ENCODE data around the gene SSTR1. TPM values are rescaled to one million over a fixed set of nuclear protein-coding genes. Genes with fewer than 3 reads are reported as not detected.
"Not testable (repeated sequence)": the region's sequence is repeated elsewhere in the genome, so short reads cannot be mapped to it uniquely, and the experiment has no call there.

The SSTR1 gene
- total RNA-seq, 2 donors from 2014 or later, result not detected

DNA sequence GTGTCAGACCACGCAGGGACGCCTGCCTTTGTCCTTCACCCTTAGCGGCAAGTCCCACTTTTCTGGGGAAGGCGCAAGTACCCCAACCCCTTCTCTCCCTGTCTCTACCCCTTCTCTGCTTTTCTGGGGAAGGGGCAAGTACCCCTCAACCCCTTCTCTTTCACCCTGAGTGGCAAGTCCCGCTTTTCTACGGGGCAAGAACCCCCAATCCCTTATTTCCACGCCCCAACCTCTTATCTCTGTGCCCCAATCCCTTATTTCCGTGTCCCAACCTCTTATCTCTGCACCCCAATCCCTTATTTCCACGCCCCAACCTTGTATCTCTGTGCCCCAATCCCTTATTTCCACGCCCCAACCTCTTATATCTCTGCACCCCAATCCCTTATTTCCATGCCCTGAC, 16.2 kb upstream of the SSTR1 start:
- H3K27ac Mint-ChIP-seq; H3K4me3 Mint-ChIP-seq; H3K4me1 Mint-ChIP-seq; H3K27me3 Mint-ChIP-seq; DNase-seq; H3K36me3 Mint-ChIP-seq (ENCODE audit: low read depth); ATAC-seq; H3K9me3 ChIP-seq (ENCODE audit: control insufficient read depth, low read length, poor library complexity, severe bottlenecking): not testable (repeated sequence)

DNA sequence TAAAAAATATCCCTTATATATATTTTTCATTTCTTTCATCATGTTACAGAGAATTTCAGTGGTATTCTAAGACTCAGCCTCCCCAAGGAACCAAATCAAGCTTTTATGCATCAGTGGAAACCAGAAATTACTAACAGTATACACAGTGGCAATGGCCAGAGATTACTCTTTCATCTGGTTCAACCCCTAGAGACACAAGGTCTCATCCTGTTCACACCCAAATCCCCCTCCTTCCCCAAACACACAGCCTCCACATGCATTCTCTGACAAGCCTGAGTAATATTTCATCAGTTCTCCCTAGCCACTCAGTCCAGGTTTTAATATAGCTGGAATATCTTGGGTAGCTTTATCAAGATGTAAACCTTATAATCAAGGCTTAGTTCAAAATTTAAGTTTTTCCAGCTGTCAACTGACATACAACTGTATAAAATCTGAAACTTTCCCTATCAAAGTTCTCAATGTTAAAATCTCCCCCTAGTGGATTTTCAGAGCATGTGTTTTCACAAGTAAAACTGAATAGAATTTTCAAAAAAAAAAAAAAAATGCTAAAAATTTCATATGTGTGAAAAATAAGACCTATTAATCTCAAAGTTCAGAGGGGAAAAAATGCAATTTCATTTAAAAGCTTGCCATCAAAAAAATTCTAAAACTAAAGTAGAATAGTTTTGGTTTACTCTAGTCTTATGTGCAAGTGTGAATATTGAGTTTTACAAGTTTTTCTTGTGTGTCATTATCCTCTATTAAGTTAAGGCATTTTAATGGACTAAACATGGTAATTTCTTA, 10.5 kb upstream of the SSTR1 start:
- ATAC-seq, result no peak
- H3K4me1 Mint-ChIP-seq, result no peaks in the 10 kb centered on the region
- no peaks in the 10 kb centered on the region for H3K27me3 Mint-ChIP-seq
- H3K9me3 ChIP-seq (ENCODE audit: control insufficient read depth, low read length, poor library complexity, severe bottlenecking), result no peaks in the 10 kb centered on the region
- H3K27ac Mint-ChIP-seq, result no peak overlapping the region
- DNase-seq, result no peak
- peaks cover 2% of the 10 kb centered on the region for H3K36me3 Mint-ChIP-seq (ENCODE audit: low read depth)
- no peak overlapping the region for H3K4me3 Mint-ChIP-seq

DNA sequence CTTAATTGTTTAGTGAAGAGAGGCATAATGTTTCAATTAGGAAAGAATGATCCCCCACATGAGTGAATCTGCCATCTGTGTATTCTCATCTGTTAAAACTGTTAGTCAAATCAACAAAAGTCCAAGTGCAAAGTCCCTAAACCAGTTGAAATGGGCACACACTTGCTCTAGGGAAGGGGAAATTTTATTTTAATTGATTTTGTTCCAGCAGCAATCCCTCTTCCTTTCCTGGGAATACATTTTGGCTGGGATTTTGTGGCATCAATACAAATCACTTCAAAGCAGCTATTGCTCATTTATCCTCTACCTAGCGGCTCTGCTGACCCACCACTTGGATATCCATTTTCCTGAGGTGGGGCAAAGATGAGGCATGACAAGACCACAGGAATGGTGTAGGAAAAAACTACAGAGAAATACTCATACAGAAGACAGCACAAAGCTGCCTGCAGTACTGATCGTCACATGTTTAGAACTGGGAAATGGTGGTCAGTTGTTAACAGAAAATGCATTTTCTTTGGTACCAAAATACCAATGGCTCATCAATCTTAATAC, 9.8 kb upstream of the SSTR1 start:
- Mint-ChIP-seq H3K4me1 (no peaks in the 10 kb centered on the region), H3K27me3 (no peaks in the 10 kb centered on the region), H3K4me3 (no peak overlapping the region), H3K36me3 (ENCODE audit: low read depth) (peaks cover 2% of the 10 kb centered on the region), H3K27ac (no peak overlapping the region)
- DNase-seq (no peak), ATAC-seq (no peak)
- no peaks in the 10 kb centered on the region for H3K9me3 ChIP-seq (ENCODE audit: control insufficient read depth, low read length, poor library complexity, severe bottlenecking)

DNA sequence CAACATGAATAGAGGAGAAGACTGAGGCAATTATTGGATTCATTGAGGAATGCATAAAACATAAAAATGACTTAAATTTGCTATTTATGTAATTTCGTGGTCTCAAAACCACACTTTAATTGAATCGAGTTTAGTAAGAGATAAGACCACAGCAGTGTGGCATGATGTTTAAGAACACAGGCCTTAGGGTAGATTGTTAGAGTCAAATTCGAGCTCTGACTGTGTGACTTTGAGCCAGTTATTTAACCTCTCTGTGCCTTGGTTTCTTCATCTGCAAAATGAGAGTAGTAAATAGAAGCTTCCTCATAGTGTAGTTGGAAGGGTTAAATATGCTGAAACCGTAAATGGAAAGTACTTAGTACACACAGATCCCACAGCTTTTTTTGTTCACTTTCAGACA, 9.3 kb upstream of the SSTR1 start:
- Mint-ChIP-seq H3K27ac (no peak overlapping the region), H3K27me3 (no peaks in the 10 kb centered on the region), H3K36me3 (ENCODE audit: low read depth) (peaks cover 2% of the 10 kb centered on the region), H3K4me3 (no peak overlapping the region), H3K4me1 (no peaks in the 10 kb centered on the region)
- DNase-seq, result no peak
- no peaks in the 10 kb centered on the region for H3K9me3 ChIP-seq (ENCODE audit: control insufficient read depth, low read length, poor library complexity, severe bottlenecking)
- no peak for ATAC-seq

DNA sequence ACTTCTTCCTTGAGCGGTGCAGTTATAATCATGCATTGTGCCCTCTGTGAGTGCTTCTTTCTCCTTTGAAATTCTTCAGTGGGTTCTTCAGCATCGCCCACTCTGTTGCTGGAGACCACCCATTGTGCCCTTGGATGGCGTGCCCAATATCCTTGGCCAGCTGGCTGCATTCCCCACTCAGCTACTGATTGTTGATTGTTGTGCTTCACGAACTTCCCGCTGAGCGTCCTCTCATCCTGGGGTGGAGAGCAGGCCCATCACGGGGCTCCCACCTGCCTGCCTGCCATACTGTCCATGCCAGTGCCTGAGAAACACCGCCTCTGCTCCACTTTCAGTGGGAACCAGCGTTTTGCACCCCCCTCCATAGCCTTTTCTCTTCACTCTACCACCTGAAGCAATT, 8.6 kb upstream of the SSTR1 start:
- Mint-ChIP-seq H3K4me1 (no peaks in the 10 kb centered on the region), H3K4me3 (no peak overlapping the region), H3K27me3 (no peaks in the 10 kb centered on the region), H3K36me3 (ENCODE audit: low read depth) (peaks cover 1% of the 10 kb centered on the region), H3K27ac (no peak overlapping the region)
- H3K9me3 ChIP-seq (ENCODE audit: control insufficient read depth, low read length, poor library complexity, severe bottlenecking), result no peaks in the 10 kb centered on the region
- no peak for ATAC-seq
- no peak for DNase-seq

DNA sequence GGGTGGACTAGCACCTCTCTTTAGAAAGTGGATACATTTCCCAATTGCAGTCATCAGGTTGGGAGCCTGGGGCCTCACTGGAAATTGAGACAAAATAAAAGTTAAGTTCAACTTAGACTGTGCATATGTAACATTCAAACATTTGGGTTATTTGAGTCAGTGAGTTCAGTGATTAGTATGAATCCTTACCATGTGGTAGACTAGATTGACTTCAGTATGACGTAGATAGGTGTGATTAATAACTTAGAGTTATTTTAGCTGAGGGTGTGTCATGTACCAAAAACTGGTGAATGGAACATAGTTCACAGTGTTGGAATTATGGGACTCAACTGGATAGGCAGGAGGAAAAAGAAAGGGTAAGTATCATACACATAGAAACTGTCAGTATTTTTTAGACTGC, 8.0 kb upstream of the SSTR1 start:
- DNase-seq (no peak), ATAC-seq (no peak)
- H3K36me3 Mint-ChIP-seq (ENCODE audit: low read depth), result no peaks in the 10 kb centered on the region
- H3K27ac Mint-ChIP-seq, result no peak overlapping the region
- H3K9me3 ChIP-seq (ENCODE audit: control insufficient read depth, low read length, poor library complexity, severe bottlenecking), result no peaks in the 10 kb centered on the region
- H3K27me3 Mint-ChIP-seq, result no peaks in the 10 kb centered on the region
- no peak overlapping the region for H3K4me3 Mint-ChIP-seq
- H3K4me1 Mint-ChIP-seq, result no peaks in the 10 kb centered on the region

DNA sequence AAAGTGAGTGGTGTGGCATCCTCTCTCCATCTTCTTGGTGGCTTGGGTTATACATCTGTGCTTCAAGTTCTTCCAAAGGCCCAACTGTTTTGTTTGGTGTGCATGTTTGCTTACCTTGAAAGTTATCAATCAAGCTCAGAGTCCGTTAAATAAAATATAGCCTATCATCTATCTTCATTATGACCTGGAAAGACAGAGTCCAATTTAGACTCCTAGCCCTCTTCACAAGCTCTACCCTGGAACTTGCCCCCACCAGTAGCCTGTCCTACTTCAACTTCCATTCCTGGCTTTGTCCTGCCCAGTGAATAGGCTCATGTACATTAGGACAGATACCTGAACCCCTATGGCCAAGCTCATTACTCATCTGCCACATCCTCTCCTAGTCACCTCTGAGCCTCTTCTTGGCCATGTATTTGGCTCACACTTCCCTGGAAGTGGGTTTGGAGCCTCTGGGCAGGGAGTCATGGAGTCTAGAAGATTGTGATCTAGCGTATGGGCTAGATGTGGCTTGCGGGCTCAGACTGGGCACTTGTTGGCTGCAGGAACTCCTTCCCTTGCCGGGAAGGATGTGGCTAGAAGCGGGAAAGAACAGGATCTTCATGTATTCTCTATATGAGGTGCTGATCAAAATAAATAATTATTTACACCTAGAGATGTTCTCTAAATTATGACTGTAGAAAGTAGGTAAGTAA, 6.4 kb upstream of the SSTR1 start:
- no peak overlapping the region for H3K4me3 Mint-ChIP-seq

DNA sequence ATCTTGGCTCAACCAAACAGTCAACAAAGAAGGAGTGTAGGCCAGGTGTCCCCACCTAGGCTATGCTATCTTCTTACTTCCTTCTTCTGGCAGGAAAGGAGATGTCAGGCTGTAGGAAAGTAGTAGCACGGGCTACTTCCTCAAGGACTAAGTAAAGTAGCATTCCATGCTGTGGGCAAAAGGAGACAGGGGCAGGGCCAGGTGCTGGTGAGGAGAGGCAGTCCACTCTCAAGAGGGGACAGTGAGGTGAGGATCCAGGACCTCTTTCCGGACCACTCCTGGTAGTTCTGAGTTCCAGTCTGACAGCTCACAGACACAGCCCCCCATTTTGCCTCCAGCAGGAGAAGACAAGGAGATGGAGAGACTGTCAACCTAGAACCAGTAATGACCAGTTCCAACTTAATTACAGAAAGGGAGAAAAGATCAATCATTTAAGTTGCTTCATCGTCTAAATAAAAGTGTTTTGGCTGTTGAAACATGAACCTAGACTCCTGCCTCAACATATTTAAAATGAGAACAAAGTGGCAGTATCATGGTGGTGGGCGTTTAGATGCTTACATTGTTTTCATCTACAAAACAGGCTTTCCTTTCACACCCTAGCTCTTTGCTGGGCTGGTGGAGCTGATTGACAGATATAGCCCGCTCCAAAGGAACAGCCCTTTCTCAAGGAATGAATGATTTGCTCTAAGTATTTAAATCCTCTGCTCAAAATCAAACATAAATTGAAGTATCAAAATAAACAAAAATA, 5.1 kb upstream of the SSTR1 start:
- peaks cover 12% of the 10 kb centered on the region for H3K27me3 Mint-ChIP-seq
- H3K4me3 Mint-ChIP-seq, result no peak overlapping the region
- no peaks in the 10 kb centered on the region for H3K36me3 Mint-ChIP-seq (ENCODE audit: low read depth)
- H3K4me1 Mint-ChIP-seq, result no peaks in the 10 kb centered on the region
- H3K27ac Mint-ChIP-seq, result no peak overlapping the region
- DNase-seq (no peak), ATAC-seq (no peak)
- no peaks in the 10 kb centered on the region for H3K9me3 ChIP-seq (ENCODE audit: control insufficient read depth, low read length, poor library complexity, severe bottlenecking)

More for the DNA sequence above, 6.4 kb upstream of the SSTR1 start:
- H3K9me3 ChIP-seq (ENCODE audit: control insufficient read depth, low read length, poor library complexity, severe bottlenecking), result no peaks in the 10 kb centered on the region
- no peaks in the 10 kb centered on the region for H3K36me3 Mint-ChIP-seq (ENCODE audit: low read depth)
- no peak for DNase-seq
- H3K4me1 Mint-ChIP-seq, result no peaks in the 10 kb centered on the region
- H3K27ac Mint-ChIP-seq, result no peak overlapping the region
- no peak for ATAC-seq
- peaks cover 4% of the 10 kb centered on the region for H3K27me3 Mint-ChIP-seq

DNA sequence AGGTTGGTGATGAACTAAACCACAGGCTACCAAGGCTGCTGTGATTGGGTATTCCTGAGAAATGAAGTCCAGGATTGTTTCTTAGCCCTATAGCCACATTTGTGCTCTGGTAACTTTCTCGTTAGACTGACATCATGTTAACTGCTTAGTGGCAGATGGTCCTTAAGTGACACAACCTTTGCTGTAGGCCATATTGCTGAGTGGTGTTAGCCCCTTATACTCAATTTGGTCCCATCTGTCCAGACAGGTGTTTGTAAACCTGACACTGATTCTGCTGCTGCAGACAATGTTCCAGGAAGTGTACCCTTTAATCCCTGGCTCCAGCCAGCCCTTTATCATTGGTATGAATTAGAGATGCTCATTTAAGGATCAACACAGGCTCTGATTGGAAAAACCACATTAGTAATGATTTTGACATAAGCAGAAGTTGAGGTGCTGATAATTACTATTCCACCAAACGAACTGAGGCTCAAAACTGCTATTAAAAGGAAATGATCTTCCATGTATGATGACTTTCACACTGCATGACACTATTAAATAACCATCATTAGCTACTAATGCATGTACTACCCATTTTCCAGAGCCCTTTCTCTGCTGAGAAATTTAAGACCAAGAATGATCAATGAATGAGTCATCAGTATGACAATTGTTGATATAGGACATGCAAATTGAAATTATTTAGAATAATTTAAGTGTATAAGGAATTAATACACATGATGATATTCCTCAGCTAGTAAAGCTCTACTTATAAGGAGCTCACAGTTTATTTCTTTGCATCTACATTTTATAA, 3.6 kb upstream of the SSTR1 start:
- Mint-ChIP-seq H3K36me3 (ENCODE audit: low read depth) (peaks cover 5% of the 10 kb centered on the region), H3K27ac (no peak overlapping the region), H3K27me3 (peaks cover 24% of the 10 kb centered on the region), H3K4me3 (no peak overlapping the region), H3K4me1 (peaks cover 5% of the 10 kb centered on the region)
- DNase-seq, result no peak
- no peaks in the 10 kb centered on the region for H3K9me3 ChIP-seq (ENCODE audit: control insufficient read depth, low read length, poor library complexity, severe bottlenecking)
- ATAC-seq, result no peak

DNA sequence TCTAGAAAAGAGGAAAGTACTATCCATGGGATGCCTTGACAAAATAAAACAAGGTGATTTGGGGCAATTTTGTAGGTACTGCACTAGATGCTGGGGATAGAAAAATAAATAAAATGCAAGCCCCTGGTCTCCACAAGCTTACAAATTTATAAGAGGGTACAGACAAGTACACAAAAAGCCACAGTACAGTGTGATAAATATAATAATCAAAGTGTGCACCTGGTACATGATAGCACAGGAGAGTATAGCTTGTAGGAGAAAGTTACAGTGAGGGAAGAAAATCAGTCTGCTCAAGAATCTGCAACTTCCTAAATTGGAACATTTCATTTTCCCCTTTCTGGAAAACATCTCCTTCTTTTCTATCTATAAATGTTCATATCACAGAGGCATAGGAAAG, 3.0 kb upstream of the SSTR1 start:
- Mint-ChIP-seq H3K4me1 (peaks cover 5% of the 10 kb centered on the region), H3K4me3 (no peak overlapping the region), H3K36me3 (ENCODE audit: low read depth) (peaks cover 5% of the 10 kb centered on the region), H3K27ac (no peak overlapping the region), H3K27me3 (peaks cover 28% of the 10 kb centered on the region)
- DNase-seq (no peak), ATAC-seq (no peak)
- no peaks in the 10 kb centered on the region for H3K9me3 ChIP-seq (ENCODE audit: control insufficient read depth, low read length, poor library complexity, severe bottlenecking)

DNA sequence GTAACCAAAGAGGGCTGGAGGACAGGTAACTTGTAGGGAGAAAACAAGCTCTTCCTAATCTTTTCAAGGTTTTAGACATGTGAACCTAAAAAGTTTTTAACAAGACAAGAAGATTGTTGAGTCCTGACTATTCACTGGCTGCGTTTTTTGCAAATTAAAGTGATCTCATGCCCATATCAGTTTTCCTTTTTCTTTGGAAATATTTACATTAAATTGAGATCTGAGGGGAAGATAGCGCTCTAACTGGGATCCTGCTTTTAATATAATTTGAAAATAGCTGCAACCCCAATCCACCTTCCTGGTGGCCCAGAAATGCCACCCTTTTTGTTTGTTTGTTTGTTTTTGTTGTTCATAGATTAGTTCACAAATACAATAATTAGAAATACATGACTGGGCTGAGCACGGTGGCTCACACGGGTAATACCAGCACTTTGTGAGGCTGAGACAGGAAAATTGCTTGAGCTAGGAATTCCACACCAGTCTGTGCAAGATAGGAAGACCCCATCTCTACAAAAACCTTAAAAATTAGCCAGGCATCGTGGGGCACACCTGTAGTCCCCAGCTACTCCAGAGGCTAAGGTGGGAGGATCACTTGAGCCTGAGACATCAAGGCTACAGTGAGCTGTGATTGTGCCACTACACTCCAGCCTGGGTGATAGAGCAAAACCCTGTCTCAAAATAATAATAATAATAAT, 2.4 kb upstream of the SSTR1 start:
- H3K27ac Mint-ChIP-seq, result no peak overlapping the region
- ATAC-seq (no peak), DNase-seq (no peak)
- peaks cover 5% of the 10 kb centered on the region for H3K4me1 Mint-ChIP-seq
- peaks cover 33% of the 10 kb centered on the region for H3K27me3 Mint-ChIP-seq
- no peak overlapping the region for H3K4me3 Mint-ChIP-seq
- H3K9me3 ChIP-seq (ENCODE audit: control insufficient read depth, low read length, poor library complexity, severe bottlenecking), result no peaks in the 10 kb centered on the region
- H3K36me3 Mint-ChIP-seq (ENCODE audit: low read depth), result peaks cover 5% of the 10 kb centered on the region

DNA sequence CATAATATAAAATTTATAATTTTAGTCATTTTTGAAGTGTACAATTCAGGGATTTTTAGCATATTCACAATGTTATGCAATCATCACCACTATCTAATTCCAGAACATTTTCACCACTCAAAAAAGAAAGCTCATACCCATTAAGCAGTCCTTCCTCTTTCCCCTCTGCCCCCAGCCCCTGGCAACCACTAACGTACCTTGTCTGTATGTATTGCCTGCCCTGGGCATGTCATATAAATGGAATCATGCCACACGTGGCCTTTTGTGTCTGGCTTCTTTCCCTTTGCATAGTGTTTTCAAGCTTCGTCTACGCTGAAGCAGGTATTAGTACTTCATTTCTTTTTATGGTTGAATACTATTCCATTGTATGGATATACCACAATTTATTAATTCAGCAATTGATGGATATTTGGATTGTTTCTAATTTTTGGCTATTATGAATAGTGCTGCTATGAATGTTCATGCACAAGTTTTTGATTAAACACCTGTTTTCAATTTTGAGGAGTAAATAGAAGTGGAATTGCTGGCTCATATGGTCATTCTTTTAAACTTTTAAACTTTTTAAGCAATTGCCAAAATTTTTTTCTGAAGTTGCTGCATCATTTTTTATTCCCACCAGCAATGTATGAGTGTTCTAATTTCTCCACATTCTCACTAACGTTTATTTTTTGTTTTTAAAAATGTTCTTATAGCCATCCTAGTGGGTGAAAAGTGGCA, 1.6 kb upstream of the SSTR1 start:
- H3K27ac Mint-ChIP-seq, result no peak overlapping the region
- no peaks in the 10 kb centered on the region for H3K9me3 ChIP-seq (ENCODE audit: control insufficient read depth, low read length, poor library complexity, severe bottlenecking)
- no peak overlapping the region for H3K4me3 Mint-ChIP-seq
- DNase-seq (no peak), ATAC-seq (no peak)
- H3K36me3 Mint-ChIP-seq (ENCODE audit: low read depth), result peaks cover 8% of the 10 kb centered on the region
- peaks cover 8% of the 10 kb centered on the region for H3K4me1 Mint-ChIP-seq
- H3K27me3 Mint-ChIP-seq, result peaks cover 42% of the 10 kb centered on the region
